Measurements from ENCODE around the gene KIAA2012. TPM values are rescaled to one million over a fixed set of nuclear protein-coding genes. Genes with fewer than 3 reads are reported as not detected.

KIAA2012 gene
- total RNA-seq, 1 donor from 2014 or later = not detected

- H3K27me3 Mint-ChIP-seq (ENCODE audit: low read depth, unreplicated experiment) = peaks cover 6% of the 10 kb centered on the region
- no peaks in the 10 kb centered on the region for H3K36me3 ChIP-seq (ENCODE audit: insufficient read depth, low read length)
- H3K4me3 ChIP-seq (ENCODE audit: insufficient read depth, low read depth, low read length) = no peak overlapping the region
- DNase-seq (ENCODE audit: low read depth) (no peak), FAIRE-seq (no peak)
- H3K4me2 ChIP-seq (ENCODE audit: low read length) = no peak overlapping the region
- H3K4me3 Mint-ChIP-seq (ENCODE audit: unreplicated experiment) = peak overlapping the region; percentile 34
- no peaks in the 10 kb centered on the region for H3K36me3 Mint-ChIP-seq (ENCODE audit: low read depth, unreplicated experiment)
- H3K4me1 Mint-ChIP-seq (ENCODE audit: low read depth, unreplicated experiment) = peaks cover 7% of the 10 kb centered on the region
- H3K27ac Mint-ChIP-seq (ENCODE audit: unreplicated experiment) = no peak overlapping the region
- no peaks in the 10 kb centered on the region for H3K27me3 ChIP-seq (ENCODE audit: insufficient read depth, low read length)
- H3K27ac ChIP-seq (ENCODE audit: low read depth, low read length) = no peak overlapping the region
- H3K79me2 ChIP-seq (ENCODE audit: insufficient read depth, low read length) = no peaks in the 10 kb centered on the region
- TF ChIP-seq EZH2 (IDR thresholded peaks at IDR 0.05; ENCODE audit: insufficient read depth, low read length) = no peak
- TF ChIP-seq CTCF (IDR thresholded peaks at IDR 0.05; ENCODE audit: insufficient read depth, low read depth, low read length) = no peak
- H4K20me1 ChIP-seq (ENCODE audit: insufficient read depth, low read length) = no peaks in the 10 kb centered on the region
- no peak overlapping the region for H2AFZ ChIP-seq (ENCODE audit: low read depth, low read length)
- H3K9me3 Mint-ChIP-seq (ENCODE audit: unreplicated experiment) = peaks cover 3% of the 10 kb centered on the region
- H3K4me1 ChIP-seq (ENCODE audit: insufficient read depth, low read length) = peaks cover 10% of the 10 kb centered on the region
- no peak overlapping the region for H3K9ac ChIP-seq (ENCODE audit: low read length)
- no peaks in the 10 kb centered on the region for H3K9me3 ChIP-seq (ENCODE audit: insufficient read depth, low read depth, low read length)
Measured at GRCh38 chr2:202157211-202157990, 84.3 kb downstream of the KIAA2012 start.

DNA sequence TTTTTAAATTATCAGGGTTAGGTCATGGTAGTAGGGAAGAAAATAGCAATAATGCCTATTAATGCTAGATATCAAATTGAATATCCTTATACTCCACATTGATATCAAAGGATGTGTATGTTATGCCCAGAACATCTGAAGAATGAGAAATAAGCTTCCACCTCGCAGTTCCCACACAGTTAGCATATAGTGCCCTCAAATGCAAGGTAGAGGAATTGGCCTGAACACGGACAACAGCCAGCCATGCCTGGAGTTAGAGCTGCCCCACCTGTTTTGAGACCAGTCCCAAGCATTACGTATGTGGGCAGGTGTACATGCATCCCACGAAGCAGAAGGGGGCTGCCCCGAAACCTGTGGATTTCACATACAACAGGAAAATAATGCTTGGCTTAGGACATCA, 85.7 kb downstream of the KIAA2012 start:
- H3K9me3 Mint-ChIP-seq (ENCODE audit: unreplicated experiment) = peaks cover 1% of the 10 kb centered on the region
- no peak overlapping the region for H3K4me3 Mint-ChIP-seq (ENCODE audit: unreplicated experiment)
- DNase-seq (ENCODE audit: low read depth) (no peak), FAIRE-seq (peak; percentile 17)
- TF ChIP-seq EZH2 (IDR thresholded peaks at IDR 0.05; ENCODE audit: insufficient read depth, low read length) (no peak), CTCF (IDR thresholded peaks at IDR 0.05; ENCODE audit: insufficient read depth, low read depth, low read length) (no peak)
- no peak overlapping the region for H2AFZ ChIP-seq (ENCODE audit: low read depth, low read length)
- no peak overlapping the region for H3K27ac ChIP-seq (ENCODE audit: low read depth, low read length)
- no peaks in the 10 kb centered on the region for H3K9me3 ChIP-seq (ENCODE audit: insufficient read depth, low read depth, low read length)
- no peak overlapping the region for H3K9ac ChIP-seq (ENCODE audit: low read length)
- H3K27ac Mint-ChIP-seq (ENCODE audit: unreplicated experiment) = no peak overlapping the region
- H3K27me3 Mint-ChIP-seq (ENCODE audit: low read depth, unreplicated experiment) = peaks cover 6% of the 10 kb centered on the region
- H3K4me1 ChIP-seq (ENCODE audit: insufficient read depth, low read length) = peaks cover 9% of the 10 kb centered on the region
- no peaks in the 10 kb centered on the region for H4K20me1 ChIP-seq (ENCODE audit: insufficient read depth, low read length)
- H3K4me3 ChIP-seq (ENCODE audit: insufficient read depth, low read depth, low read length) = no peak overlapping the region
- H3K79me2 ChIP-seq (ENCODE audit: insufficient read depth, low read length) = no peaks in the 10 kb centered on the region
- H3K4me2 ChIP-seq (ENCODE audit: low read length) = no peak overlapping the region
- H3K27me3 ChIP-seq (ENCODE audit: insufficient read depth, low read length) = no peaks in the 10 kb centered on the region
- H3K36me3 Mint-ChIP-seq (ENCODE audit: low read depth, unreplicated experiment) = no peaks in the 10 kb centered on the region
- H3K36me3 ChIP-seq (ENCODE audit: insufficient read depth, low read length) = no peaks in the 10 kb centered on the region
- peaks cover 7% of the 10 kb centered on the region for H3K4me1 Mint-ChIP-seq (ENCODE audit: low read depth, unreplicated experiment)
